Measurements from ENCODE around the gene AP1G1.

DNA sequence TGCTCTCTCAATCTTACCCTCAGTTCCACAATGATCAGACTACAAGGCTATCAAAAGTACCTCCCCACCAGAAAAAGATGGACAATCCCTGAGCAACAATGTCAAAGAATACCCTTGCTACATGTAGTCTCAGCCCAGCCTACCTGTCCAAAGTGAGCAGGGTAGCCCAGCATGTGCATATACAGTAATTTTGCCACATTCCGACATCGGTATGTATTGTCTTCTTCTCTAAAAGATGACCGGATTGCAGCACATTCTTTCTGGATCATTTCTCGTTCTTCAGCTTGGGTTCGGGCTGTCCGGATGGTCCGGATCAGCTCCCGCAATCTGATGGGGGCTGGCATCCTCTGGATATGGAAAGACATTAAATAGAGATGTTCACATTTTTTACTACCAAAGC is 19.5 kb downstream of the AP1G1 start:
- TF ChIP-seq ZNF658 (tag by site-specific recombination; IDR thresholded peaks at IDR 0.05) = no peak
- TF ChIP-seq, protein P1, sequence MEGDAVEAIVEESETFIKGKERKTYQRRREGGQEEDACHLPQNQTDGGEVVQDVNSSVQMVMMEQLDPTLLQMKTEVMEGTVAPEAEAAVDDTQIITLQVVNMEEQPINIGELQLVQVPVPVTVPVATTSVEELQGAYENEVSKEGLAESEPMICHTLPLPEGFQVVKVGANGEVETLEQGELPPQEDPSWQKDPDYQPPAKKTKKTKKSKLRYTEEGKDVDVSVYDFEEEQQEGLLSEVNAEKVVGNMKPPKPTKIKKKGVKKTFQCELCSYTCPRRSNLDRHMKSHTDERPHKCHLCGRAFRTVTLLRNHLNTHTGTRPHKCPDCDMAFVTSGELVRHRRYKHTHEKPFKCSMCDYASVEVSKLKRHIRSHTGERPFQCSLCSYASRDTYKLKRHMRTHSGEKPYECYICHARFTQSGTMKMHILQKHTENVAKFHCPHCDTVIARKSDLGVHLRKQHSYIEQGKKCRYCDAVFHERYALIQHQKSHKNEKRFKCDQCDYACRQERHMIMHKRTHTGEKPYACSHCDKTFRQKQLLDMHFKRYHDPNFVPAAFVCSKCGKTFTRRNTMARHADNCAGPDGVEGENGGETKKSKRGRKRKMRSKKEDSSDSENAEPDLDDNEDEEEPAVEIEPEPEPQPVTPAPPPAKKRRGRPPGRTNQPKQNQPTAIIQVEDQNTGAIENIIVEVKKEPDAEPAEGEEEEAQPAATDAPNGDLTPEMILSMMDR (tag by site-specific recombination; IDR thresholded peaks at IDR 0.05) = no peak
- no peak for TF ChIP-seq ZNF23 (tag by site-specific recombination; IDR thresholded peaks at IDR 0.05; ENCODE audit: borderline replicate concordance)
- TF ChIP-seq, protein P2, sequence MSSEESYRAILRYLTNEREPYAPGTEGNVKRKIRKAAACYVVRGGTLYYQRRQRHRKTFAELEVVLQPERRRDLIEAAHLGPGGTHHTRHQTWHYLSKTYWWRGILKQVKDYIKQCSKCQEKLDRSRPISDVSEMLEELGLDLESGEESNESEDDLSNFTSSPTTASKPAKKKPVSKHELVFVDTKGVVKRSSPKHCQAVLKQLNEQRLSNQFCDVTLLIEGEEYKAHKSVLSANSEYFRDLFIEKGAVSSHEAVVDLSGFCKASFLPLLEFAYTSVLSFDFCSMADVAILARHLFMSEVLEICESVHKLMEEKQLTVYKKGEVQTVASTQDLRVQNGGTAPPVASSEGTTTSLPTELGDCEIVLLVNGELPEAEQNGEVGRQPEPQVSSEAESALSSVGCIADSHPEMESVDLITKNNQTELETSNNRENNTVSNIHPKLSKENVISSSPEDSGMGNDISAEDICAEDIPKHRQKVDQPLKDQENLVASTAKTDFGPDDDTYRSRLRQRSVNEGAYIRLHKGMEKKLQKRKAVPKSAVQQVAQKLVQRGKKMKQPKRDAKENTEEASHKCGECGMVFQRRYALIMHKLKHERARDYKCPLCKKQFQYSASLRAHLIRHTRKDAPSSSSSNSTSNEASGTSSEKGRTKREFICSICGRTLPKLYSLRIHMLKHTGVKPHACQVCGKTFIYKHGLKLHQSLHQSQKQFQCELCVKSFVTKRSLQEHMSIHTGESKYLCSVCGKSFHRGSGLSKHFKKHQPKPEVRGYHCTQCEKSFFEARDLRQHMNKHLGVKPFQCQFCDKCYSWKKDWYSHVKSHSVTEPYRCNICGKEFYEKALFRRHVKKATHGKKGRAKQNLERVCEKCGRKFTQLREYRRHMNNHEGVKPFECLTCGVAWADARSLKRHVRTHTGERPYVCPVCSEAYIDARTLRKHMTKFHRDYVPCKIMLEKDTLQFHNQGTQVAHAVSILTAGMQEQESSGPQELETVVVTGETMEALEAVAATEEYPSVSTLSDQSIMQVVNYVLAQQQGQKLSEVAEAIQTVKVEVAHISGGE (tag by site-specific recombination; conservative IDR thresholded peaks at IDR 0.05; ENCODE audit: low read depth) = no peak
- no peak for TF ChIP-seq ZNF626 (tag by site-specific recombination; IDR thresholded peaks at IDR 0.05)
- TF ChIP-seq SCRT2 (tag by site-specific recombination; IDR thresholded peaks at IDR 0.05) = no peak
- no peak for TF ChIP-seq TCF7L2 (IDR thresholded peaks at IDR 0.05; ENCODE audit: borderline replicate concordance, low read depth, low read length)

Data from HEK293 (cell line).